Stimulated activated CD8-positive, alpha-beta memory T cell treated with anti-CD3 and anti-CD28 coated beads, Interleukin-7, amount 100 ng/mL, for 1 hour (primary cell): Measurements from ENCODE around the gene HGS.
A peak's percentile ranks its signal among the peaks of the same experiment; 100 is the strongest.
"Not testable (repeated sequence)": the region's sequence is repeated elsewhere in the genome, so short reads cannot be mapped to it uniquely, and the experiment has no call there.

ENCODE experiments used
- DNase-seq, 2 donors: peaks; one replicate each; pipeline ENCODE4 v3.0.0-alpha.2; 2020; ENCODE audit warnings: low read depth in 2 of 2

The HGS gene

DNA sequence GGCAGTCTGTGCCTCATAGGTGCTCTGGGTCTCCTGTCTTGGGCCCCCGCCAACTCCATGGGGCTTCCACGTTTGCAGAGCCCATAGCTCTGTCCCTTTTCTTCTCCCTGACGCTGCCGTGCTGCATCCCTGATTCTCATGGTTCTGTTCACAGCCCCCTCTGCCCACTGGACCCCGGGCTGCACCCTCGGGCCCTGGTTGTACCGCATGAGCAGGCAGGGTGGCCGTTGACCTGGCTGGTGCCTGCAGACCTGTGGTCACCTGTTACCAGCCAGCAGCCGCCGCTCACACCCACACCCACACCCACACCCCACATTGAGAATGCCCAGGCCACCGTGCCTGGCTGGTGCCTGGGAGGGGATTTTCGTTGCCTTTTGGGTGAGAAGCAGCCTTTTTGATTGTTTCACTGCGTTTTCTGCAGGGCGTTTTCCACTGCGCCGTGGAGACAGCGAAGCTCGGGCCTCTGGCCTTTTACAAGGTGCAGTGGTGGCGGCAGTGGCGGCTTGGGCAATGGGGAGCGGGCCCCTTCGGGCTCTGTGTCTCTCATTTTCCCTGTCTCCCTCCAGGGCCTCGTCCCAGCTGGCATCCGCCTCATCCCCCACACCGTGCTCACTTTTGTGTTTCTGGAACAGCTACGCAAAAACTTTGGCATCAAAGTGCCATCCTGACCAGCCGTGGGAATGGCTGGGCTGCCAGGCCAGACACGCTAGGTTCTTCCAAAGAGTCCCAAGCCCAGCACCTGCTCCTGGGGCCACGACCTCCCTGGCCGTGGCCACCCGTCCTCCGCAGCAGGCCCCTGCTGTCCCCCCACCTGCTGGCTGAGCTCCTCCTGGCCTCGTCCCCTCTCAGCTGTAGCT lies 35.8 kb downstream of the HGS start:
- no peak for DNase-seq

DNA sequence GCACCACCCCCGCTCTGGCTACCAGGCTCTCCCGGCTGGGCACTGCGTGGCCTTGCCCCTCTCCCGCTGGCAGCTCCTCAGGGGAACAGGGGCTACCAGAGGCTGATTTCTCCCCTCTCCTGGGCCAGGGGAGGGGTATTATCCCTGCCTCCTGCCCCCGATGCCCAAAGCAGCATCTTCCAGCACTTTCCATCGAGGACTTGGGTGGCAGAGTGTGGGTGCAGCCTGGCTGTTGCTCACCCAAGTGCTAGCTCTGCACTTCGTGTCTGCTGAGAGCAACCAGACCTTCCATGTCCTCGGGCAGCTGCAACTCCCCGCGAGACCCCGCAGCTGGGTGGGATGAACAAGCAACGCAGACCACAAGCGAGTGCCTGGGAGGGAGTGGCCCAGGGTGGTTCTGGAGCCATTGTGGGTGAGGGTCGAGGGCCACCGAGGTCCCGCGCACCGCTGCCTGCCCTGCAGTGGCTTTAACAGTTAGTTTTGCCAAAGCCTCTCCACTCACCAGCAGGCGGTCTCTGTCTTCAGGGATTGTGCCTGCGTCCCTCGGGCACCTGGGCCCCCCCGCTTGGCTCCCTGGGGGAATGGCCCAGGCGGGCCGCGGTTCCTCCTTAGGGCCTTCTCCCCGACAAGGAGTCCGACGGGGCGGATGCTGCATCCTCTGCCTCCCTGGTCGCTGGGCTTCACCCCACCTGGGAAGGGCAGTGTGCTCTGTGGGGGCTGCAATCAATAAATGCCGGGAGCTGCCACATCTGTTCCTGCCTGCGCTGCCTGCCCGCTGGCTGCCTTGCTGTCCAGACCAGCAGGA lies 36.7 kb downstream of the HGS start:
- DNase-seq, result no peak

DNA sequence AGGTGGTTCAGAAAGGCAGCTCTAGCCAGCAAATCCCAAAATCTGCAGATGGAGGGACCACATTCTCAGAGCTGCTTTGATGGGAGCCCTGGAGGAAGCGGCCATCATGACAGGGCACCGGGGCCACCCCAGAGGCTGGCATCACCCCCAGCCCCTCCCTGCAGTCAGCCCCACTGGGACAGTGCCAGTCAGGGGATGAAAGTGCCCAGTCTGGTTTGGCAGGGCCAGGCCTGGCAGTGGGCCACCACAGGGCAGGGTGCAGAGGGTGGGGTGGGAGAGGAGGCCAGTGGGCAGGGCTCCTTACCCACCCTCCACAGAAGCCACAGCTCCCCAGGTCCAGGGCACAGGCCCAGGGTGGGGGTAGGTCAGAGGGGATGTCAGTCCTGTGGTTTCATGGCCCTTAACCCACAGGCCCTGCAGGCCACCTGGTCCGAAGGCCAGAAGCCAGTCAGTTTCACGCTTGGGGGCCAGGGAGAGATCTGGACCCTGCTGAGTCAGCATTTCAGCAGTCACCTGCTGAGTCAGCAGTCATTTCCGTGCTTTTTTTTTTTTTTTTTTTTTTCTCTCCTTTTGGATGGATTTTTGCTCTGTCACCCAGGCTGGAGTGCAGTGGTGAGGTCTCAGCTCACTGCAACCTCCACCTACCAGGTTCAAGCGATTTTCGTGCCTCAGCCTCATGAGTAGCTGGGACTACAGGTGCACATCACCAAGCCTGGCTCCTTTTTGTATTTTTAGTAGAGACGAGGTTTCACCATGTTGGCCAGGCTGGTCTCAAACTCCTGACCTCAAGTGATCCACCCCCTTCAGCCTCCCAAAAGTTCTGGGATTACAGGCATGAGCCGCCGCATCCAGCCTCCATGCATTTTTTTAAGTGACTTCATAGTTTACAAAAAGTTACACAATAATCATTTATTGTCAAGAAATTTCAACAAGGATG lies 38.6 kb downstream of the HGS start:
- no peak for DNase-seq

DNA sequence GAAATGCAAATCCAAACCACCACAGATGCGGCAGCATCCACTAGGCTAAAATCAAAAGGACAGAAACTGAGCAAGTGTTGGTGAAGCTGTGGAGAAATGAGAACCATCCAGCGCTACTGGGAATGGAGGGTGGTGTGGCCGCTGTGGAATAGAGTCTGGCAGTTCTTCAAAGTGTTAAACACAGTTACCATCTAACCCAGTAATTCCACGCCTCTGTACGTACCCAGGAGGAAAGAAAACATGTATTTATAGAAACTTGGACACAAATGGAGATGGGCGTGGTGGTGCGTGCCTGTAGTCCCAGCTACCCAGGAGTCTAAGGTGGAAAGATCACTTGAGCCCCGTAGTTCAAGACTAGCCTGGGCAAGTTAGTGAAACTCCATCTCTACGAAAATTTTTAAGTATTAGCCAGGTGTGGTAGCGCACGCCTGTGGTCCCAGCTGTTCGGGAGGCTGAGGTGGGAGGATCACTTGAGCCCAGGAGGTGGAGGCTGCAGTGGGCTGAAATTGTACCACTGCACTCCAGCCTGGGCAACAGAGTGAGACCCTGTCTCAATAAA lies 39.9 kb downstream of the HGS start:
- DNase-seq, result no peak

DNA sequence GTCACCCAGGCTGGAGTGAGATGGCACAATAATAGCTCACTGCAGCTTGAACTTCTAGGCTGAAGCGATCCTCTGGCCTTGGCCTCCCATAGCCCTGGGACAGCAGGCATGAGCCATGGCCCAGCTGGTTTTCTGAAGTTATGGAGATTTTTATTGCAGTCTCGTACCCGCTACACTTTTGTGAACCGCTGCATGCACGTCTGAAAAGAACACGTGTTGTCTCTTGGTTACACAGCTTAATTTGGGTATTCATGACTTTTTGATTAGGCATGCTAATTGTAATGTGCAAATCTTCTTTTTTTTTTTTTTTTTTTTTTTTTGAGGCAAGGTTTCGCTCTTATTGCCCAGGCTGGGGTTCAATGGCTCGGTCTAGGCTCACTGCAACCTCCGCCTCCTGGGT lies 41.6 kb downstream of the HGS start:
- no peak for DNase-seq

DNA sequence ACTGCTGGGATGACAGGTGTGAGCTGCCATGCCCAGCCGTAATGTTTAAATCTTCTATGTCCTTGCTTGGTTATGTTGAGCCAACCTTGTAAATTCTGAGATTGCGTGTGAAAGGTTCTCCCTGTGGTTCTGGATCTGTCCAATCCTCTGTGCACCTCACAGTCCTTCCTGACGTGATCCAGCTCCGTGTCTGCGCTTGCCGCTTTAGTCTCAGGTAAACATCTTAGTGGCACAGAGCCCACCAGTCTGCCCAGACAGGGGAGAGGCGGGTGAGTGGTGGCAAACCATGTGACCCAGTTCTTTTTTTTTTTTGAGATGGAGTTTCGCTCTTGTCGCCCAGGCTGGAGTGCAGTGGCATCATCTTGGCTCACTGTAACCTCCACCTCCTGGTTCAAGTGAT lies 42.2 kb downstream of the HGS start:
- DNase-seq, result no peak

DNA sequence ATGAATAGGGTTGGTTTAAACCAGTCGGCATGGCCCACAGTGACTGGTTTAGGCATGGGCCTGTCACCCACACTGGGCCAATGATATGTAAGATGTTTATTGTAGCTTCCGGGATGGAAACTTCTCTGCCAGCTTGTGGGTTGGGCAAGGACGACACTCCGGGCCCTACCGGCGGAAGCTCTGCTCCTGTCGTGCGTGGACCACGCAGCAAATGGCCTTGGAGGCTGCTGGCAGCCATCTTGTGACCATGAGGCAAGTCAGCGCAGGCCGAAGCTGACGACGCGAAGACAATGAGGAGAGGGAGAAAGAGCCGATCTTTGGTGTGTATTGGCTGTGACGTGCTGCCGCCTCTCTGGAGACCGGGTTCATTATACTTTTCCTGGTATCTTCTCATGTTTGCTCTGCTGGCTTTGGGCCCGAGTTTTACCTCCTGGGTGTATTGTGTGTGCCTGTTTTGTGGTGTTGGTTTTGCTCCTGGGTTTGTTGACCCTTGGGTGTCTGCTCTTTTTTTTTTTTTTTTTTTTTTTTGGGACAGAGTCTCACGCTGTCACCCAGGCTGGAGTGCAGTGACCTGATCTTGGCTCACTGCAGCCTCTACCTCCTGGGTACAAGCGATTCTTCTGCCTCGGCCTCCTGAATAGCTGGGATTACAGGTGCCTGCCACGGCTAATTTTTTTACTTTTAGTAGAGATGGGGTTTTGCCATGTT lies 43.7 kb downstream of the HGS start:
- no peak for DNase-seq

DNA sequence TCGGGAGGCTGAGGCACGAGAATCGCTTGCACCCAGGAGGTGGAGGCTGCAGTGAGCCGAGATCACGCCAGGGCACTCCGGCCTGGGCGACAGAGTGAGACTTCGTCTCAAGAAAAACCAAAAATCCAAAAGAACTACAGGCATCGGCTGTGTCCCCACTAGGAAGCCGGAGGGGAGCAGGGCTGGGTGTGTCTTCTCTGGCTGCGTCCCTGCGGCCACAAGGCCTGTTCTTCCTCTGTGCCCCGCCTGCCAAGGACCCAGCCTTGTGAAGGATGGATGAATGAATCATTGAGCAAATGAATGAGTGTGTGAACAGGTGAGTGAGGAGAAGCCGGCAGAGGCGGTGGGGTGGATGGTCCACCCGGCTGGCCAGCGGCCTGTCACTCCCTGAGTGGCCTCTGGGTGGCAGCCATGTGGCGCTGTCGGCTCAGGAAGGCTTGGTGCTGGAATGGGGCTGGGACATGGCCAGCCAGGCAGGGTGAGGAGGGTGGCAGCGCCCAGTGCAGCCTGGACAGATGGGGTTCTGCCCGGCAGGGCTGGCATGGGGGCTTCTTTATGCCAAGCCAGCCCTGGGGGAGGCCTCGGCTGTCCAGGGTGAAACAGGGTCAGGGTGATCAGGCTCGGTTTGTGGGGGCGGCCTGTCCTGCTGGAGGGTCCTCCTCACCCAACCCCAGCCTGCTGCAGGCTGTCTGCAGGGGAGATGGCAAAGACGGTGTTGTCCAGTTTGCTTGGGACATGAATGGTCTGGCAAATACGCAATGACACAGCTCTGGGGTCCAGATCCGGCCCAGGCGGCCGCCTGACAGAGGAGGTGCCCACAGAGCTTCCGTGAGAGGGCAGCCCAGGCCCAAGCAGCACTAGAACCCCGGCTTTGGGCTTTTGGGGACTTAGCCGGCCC lies 49.9 kb downstream of the HGS start:
- DNase-seq, result peak; percentile 16 to 27

DNA sequence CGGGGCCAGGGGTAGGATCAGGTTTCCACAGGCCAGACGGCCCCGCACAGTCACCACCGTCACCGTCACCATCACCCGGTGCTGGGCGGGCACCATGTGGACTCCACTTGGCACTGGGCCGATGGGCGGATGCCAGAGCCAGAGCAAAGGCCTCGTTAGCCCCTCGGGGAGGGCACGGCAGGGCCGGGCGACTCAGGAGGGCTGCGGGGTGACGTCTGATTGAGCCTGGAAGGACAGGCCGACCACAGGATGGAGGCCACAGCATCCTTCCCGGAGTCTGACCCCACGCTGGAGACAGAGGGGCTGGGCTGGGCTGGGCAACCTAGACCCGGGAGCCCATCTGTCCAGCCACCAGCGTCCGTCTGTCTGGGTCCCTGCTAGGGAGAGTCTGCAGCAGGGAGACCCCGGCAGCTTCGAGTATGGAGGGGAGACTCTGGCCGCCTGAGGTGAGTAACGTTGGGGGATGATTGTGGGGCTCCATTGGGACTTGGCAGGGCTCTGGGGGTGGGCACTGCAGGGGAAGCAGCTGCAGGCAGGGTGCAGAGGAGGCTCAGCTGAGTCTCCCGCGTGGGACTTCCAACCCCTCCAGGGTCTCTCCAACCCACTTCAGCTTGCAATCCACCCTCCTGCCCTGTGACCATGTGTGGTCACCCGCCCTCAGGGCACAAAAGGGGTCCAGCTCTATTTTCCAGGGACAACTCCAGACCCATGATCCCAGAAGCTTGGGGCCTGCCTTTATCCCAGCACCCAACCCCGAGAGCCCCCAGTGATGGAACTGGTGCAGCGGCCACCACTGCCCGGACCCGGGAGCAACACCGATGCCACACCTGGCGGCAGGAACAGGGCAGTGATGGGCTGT lies 50.8 kb downstream of the HGS start:
- DNase-seq, result no peak

DNA sequence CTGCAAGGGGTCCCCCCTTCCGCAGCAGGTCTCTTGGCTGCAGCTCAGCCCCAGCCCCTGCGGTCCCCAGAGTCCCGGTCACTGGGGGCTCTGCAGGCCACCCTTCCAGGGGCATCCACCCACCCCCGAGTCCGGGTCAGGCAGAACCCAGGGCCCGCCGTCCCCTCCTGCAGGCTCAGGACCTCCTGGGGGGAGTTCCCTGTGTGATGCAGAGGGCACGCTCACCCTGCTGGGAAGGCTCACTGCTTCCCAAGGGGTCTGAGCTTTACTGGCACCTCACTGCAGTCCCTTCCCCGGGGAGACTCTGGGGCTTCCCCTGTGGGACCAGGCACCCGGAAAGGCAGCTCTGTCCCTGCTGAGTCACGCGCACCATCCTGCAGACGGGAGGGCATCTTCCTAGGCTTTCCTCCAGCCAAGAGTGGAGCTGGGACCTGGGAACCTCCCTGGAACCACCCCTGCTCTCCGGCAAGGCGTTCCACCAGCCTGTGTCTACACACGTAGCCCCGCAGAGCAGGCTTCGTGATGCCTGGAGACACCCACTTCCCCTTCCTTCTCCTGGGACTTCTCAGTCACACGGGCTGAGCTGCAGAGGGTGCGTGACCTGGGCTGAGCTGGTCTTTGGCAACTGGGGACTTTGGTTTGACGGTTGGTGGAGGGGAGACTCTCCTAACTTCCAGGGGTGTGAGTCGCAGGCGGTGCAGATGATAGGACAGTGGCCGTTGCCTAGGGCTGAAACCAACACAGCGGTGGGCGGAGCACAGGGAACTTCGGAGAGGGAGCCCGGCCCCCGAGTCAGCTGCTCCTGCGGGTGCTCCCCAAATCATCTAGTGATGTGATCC lies 51.7 kb downstream of the HGS start:
- no peak for DNase-seq

DNA sequence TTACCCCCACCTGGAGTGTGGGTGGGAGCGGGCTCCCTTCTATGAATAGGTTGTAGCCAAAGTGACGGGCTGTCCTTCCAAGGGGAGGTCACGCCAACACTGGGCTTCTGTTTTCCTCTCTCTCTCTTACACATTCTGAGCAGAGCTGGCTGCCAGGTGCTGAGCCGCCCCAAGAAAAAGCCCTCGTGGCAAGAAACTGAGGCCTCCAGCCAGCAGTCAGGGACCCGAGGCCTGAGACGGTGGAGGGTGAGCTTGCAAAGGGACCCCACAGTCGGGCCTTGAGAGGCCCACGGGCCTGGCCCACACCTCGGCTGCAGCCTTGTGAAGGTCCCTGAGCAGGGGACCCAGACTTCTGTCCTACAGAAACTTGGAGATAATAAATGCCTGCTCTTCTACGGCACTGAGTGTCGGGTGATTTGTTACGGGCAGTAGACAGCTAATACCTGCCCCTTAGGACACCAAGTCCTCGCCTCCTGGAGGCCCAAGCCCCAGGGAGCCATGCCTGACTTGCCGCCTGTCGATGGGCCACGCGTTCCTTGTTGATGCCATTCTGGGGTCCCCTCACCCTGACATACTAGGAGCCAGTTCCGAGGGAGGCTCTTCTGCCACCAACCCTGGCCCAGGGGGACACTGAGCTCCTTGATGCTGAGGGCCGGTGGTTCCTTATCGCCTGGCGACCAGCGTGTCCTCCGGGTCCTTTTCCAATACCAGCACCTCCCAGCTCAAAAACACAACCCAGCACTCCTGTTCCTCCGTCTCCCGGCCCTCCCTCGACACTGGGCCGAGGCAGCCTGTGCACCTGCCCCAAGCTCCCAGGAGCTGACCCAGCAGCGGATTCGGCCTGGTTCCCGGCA lies 54.4 kb downstream of the HGS start:
- DNase-seq, result no peak

DNA sequence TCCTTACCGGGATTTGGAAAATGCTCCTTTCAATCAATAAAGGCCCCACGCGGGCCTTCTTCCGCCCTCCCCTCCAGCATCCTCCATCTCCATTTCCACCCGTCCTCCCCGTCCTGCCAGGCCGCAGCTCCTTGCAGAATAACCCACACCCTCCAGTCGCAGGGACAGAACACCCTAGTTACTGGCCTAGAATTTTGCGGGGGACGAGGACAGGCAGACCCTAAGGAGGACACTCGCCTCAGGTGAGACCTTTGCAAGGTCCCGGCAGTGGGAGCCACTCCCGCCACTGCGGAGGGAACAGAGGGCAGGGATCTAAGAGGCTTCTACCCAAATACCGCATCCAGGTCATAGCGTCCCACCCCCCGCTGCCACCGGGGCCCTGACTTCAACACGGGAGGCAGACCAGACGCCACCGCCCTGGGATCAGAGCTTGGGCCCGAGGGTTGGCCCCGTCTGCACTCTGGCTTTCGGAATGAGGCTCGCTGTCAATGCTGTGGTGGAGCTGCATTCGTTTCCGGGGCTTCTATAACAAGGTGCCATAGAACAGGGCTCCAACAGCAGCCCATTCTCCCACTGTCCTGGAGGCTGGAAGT lies 55.1 kb downstream of the HGS start:
- DNase-seq, result no peak

DNA sequence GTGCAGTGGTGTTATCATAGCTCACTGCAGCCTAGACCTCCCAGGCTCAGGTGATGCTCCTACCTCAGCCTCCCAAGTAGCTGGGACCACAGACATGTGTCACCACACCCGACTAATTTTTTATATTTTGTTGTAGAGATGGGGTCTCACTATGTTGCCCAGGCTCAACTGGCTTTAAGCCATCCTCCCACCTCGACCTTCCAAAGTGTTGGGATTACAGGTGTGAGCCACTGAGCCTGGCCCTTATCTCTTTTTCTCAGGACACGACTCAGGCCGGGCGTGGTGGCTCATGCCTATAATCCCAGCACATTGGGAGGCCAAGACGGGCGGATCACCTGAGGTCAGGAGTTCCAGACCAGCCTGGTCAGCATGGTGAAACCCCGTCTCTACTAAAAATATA lies 55.8 kb downstream of the HGS start:
- not testable (repeated sequence) for DNase-seq

DNA sequence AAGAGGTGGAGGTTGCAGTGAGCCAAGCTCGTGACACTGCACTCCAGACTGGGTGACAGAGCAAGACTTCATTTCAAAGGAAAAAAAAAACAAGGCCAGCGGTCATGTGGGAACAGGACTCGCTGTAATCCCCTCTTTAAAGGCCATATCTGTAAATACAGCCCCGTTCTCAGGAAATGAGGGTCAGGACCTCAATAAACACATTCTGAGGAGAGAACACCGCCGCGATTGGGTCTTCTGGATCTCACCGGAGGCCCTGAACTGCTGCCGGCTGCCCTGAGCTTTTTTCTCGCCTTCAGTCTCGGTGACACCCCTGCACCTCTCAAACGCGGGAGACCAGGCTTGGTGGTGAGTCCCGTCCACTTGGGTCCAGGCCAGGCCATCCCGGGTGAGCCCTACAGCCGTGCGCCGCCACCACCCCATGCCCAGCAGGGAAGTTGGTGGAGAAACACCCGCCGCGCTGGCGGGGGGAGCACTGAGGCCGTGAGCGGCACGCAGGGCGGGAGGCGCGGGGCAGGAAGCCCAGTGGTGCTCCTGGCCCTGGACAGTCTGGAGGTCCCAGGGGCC lies 56.7 kb downstream of the HGS start:
- DNase-seq, result no peak

DNA sequence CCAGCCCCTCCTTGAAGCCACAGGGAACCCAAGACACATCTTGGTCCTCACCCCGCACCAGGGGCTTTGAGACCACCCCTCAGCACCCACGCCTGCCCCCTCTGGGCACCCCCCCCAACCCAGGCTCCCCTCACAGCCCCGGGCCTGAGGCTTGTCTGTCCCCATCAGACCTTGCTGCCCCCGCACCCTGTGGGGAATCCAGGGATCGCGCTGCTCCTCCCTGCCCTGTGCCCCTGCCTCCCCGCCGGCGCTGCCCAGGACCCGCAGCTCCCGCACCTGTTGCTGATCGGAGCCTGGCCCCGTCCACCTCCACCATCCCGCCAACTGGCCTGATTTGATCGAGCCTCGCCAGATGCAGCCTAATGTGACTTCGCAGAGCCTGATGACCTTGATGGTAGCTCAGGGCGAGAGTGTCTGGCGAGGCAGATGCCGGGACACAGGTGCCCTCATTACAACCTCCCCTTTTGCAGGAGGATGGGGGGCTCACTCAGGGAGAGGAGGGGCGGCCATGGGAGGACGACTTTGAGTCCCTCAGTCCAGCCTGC lies 57.3 kb downstream of the HGS start:
- no peak for DNase-seq
